NCI-H460 (cell line): Measurements from ENCODE around the gene MATN4. TPM values are rescaled to one million over a fixed set of nuclear protein-coding genes. Genes with fewer than 3 reads are reported as not detected.

Source experiments
- DNase-seq: peaks from one replicate; pipeline ENCODE4 v3.0.0-alpha.2; 2016; ENCODE audit warnings: low read depth; ENCODE audit errors: extremely low read depth
- total RNA-seq: library from RNA; depleted of rRNA; stranded (reverse); fragments of >200 nt; shearing (Covaris generic); gene quantifications from 2 replicates; pipeline ENCODE4 v1.2.3, GENCODE V29; 2014

MATN4 gene
- total RNA-seq, 1 experiment from 2014 or later = not detected

DNA sequence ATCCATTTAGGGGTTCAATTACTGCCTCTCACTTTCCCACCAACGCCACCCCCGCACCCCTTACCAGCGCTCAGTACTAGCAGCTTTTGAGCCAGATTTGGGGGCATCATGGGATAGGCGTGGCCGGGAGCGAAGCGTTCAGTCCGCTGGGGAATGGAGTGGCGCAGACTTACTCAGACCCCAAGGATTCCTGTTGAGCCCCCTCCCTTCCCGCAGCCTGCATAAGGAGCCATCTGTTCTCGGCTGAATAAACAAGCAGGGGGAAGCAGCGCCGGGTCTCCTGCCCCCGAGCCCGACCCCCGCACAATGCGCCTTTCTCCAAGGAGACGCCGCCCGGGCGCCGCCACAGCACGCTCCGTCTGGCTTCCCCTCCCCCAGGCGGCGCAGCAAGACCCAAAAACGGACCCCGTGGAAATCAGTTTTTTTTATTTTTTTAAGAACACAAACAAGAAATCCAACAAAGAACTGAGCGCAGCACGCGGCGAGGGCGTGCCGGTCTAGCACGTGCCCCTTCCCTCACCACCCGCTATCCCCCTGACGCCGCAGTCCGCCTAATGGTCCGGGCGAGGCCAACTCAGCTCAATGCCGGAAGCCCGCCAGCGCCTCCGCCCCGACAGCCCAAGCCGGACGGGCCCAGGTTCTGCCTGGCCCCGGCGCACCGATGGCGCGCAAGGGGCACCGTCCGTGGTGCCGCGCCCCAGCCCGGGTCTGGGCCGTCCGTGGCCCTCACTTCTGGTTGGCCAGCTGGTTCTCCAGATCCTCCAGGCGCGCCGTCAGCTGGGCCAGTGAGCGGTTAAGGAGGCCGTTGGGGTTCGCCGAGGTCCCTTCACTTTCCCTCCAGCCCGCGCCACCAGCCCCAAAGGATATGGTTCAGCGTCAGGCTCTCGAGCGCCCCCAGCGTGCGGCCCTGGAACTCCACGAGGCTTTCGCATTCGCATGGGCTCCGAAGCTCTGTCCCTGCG is 14.8 kb downstream of the MATN4 start:
- DNase-seq = peak; percentile 83

DNA sequence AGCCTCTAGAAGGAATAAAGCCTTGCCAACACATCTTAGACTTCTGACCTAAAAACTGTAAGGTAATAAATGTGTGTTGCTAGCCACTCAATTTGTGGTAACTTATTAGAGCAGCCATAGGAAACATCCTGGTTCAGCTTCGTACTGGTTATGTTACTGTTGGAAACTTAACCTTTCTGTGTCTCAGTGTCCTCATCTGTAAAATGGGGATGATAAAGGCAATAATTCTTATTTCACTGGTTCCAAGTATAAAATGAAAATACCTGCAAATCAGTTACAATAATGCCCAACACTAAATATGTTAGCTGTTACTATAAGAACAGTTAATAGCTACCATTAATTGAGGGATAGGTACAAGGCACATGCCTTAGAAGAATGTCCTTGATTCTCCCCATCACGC is 15.8 kb downstream of the MATN4 start:
- DNase-seq = no peak

DNA sequence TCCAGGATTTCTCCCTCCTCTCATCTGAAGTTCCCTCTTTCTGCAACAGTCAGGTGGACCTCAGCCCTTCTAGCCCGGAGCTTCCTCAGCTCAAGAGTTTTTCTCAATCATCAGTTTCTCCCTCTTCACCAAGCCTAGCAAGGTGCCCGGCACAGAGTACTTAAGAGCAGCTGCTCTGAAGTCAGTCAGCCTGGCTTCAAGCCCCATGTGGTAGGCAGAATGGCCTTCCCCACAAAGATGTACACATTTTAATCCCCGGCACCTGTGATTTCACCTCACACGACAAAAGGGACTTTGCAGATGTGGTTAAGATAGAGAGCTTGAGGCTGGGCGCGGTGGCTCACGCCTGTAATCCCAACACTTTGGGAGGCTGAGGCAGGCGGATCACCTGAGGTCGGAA is 16.6 kb downstream of the MATN4 start:
- DNase-seq = no peak

DNA sequence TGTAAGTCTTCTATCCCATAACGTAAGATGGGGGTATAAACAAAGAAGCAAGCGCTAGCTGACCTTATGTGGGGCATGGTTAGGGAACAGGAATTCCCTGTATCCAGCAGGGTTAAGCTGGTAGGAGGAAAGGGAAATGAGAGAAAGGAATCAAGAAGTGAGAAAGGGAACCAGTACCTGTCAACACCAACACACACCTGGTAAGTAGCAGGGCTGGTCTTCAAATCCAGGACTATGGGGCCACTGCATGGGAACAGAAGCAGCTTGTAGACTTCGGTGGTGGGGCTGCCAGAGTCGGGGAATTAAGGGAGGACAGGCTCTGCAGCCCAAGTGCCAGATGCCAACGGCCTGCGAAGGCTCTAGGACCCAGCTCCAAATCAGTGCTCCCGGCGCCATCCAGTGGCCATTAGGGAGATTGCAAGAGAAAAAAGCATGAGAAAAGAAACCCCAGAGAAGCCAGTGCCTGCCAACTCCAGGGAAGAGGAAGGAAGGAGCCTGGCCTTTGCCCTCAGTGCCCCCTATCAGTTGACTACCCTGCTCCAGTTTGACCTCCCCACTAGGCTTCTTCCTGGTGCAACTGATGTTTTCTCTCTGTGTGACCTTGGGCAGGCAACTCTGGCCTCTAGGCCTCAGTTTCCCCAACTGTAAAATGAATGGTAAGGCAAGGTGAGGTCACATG is 17.3 kb downstream of the MATN4 start:
- peak; percentile 83 for DNase-seq

DNA sequence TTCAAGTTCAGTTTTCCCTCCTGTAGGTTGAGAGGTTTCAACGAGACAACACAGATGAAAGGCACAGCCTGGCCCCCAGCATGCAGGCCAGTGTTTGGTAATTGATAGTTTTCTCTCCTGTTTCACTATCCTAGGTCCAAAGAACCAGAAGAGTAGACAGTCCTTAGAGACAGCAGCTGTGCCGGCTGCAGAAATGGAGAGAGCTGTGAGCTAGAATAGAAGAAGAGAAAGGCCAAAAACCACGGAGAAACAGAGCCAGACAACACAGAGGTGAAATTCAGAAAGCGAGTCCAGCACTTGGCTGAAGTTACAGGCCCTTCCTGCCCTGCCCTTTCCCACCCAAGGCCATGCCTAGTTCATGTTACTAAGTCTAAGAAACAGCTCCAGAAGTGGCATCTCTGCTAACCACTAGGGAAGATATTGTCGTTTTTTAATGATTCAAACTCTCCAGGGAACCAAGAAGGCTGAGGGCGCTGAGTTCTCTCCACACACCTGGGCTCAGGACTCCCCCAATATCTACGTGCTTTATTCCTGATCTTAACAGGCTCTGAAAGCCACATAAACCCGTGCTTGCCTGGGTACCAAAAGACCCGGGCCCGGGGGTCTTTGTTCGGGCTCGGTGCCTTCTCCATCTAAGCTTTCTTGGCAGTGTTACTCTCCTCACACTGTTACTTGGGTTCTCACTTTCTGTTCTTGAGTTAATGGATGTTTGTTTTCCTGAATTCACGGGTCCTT is 18.0 kb downstream of the MATN4 start:
- DNase-seq = no peak

DNA sequence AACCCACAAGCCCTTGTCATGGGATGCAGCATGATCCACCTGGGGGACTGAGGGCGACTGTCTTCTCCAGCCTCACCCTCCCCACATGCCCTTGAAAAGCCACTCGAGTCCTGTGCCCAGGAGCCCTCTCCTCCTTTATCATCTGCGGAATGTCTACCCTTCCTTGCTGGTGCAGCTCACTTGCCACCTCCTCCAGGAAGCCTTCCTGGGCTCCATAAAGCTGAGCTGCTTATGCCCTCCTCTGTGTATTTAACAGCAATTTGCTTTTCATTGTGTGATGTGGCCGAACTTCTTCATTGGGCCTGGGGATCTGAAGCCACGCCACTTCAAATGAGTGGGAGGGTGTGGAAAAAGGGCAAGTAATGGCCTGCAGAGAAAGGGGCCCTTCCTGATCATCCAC is 19.2 kb downstream of the MATN4 start:
- no peak for DNase-seq

DNA sequence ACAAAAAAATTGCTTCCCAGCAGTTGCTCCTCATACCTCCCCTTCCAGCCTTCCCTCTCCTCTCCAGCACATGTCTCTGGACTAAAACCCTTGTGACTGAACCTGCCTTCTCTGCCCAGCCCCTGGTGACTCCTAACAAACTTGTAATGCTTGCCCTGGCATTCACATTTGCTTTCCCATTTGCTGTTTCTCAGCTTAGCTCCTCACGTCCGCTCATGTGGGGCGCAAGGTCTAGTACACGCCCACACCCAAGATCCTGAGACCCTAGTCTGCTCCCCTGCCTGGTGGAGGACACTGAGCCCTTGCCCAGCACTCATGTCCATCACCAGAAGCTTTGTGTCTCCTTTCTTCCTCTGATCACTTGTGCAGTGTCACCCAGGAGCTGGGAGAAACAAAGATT is 19.7 kb downstream of the MATN4 start:
- DNase-seq = no peak

DNA sequence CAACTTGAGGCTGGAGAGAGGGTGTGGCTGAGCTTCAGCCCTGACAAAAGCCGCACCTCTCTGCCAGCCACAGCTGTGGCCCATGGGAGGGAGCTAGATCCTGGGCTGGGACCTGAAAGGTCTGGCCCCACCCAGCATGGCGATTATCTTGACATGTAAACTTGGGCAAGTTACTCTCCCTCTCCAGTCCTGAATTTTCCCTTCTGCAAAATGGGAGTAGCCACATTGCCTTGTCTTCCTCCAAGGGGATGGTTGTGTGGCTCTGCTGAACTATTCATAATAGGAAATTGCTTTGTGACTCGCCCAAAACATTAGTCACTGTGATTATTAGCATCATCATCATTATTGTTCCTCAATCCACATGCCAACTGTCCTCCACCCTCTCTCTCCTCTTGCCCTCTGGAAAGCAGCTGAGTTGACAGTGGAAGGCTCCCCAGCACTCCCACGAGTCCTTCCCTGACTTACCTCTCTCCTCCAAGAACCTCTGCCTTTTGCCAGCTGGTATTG is 24.5 kb downstream of the MATN4 start:
- no peak for DNase-seq

DNA sequence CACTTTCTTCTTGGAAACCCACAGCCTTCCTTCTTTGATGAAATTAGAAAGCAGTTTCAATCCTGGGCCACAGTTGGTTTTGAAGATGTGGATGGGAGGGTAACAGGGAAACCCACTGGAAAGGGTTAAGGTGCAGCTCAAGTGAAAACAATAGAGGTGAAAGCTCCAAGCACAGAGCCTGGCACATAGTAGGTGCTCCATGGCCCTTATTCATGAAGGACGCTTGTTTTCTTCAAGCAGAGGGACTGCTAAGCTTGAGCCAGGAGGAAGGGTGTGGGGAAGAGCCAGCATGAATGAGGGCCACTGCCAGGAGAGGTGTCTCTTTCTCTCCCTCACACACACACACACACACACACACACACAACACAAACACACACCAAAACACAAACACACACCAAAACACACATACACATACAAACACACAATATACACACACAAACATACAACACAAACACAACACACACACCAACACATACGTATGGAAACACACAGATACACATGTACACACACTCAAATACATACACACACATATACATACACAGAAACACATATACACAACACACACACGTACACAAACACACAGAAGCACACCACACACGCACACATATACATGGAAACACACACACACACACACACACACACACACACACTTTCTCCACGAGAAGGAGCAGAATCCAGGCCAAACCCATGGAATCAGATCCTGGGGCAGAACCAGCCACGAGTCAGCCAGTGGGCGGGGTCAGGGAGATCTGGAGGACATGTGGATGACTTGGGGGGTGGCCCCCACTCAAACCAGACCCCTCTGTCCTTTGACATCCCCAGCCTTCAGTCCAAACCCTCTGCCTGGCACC is 25.2 kb downstream of the MATN4 start:
- DNase-seq = no peak

DNA sequence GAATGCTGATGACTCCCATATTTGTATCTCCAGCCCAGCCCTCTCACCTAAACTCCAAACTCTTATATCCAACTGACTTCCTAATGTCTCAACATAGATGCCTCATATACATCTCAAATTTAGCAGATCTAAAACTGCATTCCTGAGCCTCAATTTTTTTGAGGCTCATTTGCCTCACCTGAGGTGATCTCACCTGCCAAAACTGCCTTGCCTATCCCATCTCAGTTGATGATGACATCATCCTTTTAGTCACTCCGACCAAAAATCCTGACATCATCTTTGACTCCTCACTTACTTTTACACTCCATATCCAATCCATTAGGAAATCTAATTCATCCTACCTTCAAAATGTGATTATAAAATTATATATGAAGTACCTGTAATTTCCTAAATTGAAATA is 28.1 kb downstream of the MATN4 start:
- no peak for DNase-seq

DNA sequence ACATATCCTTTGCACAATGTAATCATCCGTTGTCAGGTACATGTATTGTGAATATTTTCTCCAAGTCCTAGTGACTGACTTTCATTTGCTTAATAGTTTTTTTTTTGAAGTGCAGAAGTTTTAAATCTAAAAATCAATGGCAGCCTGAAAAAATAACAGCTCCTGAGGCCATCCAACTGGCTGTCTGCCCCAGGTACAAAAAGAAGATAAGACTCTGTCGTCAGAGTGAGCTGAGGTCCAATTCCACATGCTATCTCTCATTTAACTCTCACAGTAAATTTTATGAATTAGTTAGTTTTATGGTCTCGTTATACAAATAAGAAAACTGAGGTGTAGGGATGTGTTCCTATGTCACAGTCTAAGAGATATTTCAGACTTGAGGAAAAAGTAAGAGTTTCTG is 32.8 kb downstream of the MATN4 start:
- DNase-seq = no peak

DNA sequence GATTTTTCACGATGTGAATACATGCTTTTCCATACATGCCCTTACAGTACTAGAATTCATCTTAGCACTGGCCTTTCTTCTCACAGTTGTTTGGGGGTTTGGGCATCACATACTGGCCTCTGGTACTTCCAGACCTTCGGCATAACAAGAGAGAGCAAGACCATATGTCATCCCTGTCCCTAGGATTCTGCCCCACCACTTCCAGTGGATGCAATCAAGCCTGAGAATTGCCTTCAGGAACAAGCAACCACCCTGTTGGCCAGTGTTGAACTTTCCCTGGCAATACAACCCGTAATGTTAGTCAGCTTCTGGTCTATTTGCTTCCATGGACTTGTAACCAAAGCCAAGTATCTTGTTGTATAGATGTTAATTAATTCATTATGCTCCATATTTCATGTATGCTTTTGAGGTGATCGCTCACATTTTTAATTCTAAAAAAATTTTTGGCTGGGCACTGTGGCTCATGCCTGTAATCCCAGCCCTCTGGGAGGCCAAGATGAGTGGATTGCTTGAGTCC is 38.3 kb downstream of the MATN4 start:
- DNase-seq = no peak

DNA sequence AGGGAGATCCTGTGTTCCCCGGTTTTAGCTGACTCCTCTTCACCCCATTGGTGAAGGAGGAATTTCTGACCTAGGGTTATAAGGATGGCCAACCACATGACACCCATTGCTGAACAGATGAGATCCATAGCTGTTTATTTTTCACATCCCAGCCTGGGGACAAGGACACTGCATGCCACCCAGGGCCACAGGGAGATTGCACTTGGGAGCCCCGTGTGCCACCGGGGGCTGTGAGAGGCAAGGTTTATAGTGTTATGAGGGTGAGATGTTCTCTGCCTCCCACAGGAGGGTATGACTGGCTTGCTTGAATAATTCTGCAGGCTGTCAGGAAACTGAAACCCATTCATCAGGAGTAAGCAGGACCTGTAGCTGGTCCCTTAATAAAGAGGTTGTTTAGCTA is 39.0 kb downstream of the MATN4 start:
- DNase-seq = no peak

DNA sequence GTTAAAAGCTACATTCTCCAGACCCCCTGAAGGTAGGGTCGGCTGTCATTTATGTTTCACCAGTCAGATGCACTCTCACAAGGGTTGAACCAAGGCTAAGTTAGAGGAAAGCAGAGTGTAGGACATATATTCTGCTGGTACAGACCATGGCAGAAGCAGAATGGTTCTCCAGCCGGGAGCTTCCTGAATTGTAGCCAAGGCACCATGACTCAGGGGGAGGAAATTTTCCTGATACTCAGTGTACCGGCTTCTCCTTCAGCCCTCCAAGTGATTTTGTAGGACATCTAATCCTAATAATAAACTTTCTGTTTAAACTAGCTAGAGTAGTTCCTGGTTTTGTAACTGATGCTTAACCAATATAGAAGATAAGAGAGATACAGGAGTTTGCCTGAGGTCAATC is 39.6 kb downstream of the MATN4 start:
- no peak for DNase-seq

DNA sequence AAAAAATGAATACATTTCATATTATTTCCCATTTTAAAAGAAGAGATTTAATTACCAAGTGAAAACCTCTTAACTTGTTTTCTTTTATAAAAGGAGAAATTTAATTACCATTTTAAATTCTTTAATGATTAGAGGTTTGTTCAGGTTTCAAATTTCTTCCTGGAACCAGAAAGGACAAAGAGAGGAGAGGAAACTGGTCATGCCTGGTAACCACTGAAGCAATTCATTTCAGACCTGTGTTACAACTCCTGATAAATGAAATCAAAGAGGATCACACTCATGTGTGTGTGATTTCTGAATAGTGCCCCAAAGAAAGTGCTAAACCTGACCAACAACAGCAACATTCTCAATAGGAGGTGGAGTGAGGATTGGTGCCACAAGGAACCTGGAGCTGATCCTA is 41.1 kb downstream of the MATN4 start:
- DNase-seq = no peak

DNA sequence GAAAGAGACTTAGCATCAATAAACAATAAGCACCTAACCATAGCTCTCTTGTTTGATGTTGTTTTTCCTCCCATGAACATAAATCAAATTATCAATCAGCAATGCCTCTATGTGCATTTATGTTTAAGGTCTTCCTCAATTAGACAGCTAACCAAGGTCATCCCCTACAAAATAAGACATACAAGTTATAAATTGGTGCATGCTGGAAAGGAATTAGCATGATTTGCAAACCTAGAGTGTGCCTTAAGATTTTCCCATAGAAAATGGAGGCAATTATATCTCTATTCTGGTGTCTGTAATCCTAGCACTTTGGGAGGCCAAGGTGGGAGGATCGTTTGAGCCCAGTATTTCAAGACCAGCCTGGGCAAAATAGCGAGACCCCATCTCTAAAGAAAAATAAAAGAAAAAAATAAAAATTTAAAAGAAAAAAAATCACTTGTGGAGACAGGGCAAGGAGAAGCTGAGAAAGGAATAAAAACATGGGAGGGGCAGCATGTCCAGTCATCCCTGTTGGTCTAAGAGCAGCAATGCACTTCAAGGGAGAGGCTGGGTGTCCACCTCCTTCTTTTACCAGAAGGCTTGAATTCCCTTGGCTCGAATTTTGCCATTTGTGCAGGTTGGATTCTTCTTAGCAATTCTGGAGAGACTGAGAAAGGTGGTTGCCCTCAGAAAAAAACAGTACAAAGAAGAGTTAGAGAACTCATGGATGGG is 44.4 kb downstream of the MATN4 start:
- DNase-seq = no peak

DNA sequence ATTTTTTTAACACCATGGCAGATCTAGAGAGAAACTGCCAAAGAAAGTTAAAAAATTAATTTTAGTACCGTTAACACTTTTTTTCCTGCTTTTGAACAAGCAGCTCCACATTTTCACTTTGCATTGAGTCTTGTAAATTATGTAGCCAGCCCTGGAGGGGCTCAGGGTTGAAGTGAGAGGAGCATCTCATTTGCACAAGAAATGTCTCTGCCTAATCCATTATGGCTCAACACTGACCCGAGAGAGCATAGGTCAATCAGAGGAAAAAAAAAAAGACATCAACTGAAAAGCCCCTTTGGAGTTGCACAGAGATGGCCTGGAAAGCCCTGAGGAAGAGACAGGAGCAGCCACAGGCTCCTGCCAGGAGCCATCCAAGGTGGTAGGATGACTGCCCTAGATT is 49.4 kb downstream of the MATN4 start:
- DNase-seq = no peak

DNA sequence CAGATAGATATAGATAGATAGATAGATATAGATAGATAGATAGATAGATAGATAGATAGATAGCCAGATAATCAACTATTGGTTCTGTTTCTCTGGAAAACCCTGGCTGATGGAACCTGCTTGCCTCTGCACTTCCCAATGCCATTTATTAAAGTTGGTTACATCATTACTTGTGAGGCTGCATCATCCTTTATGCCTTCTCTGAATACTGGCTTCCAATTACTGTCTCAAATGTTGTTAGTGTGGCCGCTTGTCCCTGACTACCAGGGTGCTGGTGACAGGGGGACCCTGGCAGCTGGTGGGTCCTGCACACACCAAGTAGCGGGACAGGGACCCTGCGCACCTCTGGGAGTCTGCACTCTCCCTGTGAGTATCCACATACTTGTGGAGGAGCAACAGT is 49.8 kb downstream of the MATN4 start:
- DNase-seq = no peak

DNA sequence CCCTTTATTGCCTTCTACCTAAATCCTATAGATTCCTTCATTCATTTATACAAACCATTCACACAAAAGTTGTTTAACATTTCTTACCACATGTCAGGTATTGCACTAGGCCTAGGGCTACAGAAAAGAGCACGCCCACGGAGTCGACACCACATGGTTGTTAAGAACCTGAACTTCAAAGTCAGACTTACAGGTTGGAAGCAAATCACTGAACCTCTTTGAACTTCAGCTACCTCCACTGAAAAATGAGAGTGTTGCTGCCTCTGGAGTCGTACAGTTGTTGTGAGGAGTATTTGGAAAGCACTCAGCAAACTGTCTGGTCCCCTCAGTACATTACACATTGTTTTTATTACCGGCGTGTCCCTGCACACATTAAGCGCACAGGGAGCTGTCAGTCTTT is 50.4 kb downstream of the MATN4 start:
- DNase-seq = no peak
